IMR-90 (cell line): ENCODE data around the gene ARSB. TPM values are rescaled to one million over a fixed set of nuclear protein-coding genes. Genes with fewer than 3 reads are reported as not detected.

Experiments used
- ATAC-seq: fragments of 200-7000 bp; cut with Tn5 transposase; 2 replicates; pipeline ENCODE4 v1.9.1; 2020; ENCODE audit warnings: low read depth, mild to moderate bottlenecking, moderate library complexity
- BruUV-seq: library from RNA; stranded (reverse); fragments of 400-500 nt; replicated peaks from 2 replicates; lab custom pipeline; 2021; lab: Mats Ljungman, UMichigan
- CTCF ChIA-PET: fragments of 300-600 bp; formaldehyde crosslinking; extraction: SDS; loops from one replicate; lab custom pipeline; 2021; ENCODE audit warnings: antibody characterized with exemption; lab: Yijun Ruan, JAX
- POLR2A ChIA-PET: fragments of 300-600 bp; sonication (Branson Sonifier 250); formaldehyde crosslinking; loops from one replicate; lab custom pipeline; 2022; ENCODE audit warnings: antibody characterized with exemption; ENCODE audit not compliant: unreplicated experiment; lab: Charles Lee
- DNase-seq: peaks from one replicate; pipeline ENCODE4 v3.0.0; 2013
- H2AFZ ChIP-seq: replicated peaks from 2 replicates; pipeline ENCODE3; 2013; ENCODE audit warnings: low read length, mild to moderate bottlenecking; ENCODE audit not compliant: poor library complexity
- H2AK5ac ChIP-seq: 2 replicates; pipeline ENCODE4 v1.6.1; 2013; ENCODE audit warnings: low read depth, low read length, inconsistent platforms
- H2AK9ac ChIP-seq: replicated peaks from 2 replicates; pipeline ENCODE3; 2013; ENCODE audit warnings: mild to moderate bottlenecking, low read depth, low read length, moderate library complexity; ENCODE audit not compliant: poor library complexity
- H2BK120ac ChIP-seq: 2 replicates; pipeline ENCODE4 v1.6.1; 2013; ENCODE audit warnings: low read depth, low read length, inconsistent platforms
- H2BK15ac ChIP-seq: 3 replicates; pipeline ENCODE4 v1.6.1; 2013; ENCODE audit warnings: low read depth, low read length, inconsistent platforms
- H2BK20ac ChIP-seq: 2 replicates; pipeline ENCODE4 v1.6.1; 2013; ENCODE audit warnings: low read depth, mild to moderate bottlenecking, inconsistent platforms, low read length, moderate library complexity
- H2BK5ac ChIP-seq: 2 replicates; pipeline ENCODE4 v1.6.1; 2013; ENCODE audit warnings: mild to moderate bottlenecking, low read depth, low read length, inconsistent platforms; ENCODE audit not compliant: poor library complexity, severe bottlenecking
- H3K14ac ChIP-seq: replicated peaks from 2 replicates; pipeline ENCODE4 v1.6.1; 2013; ENCODE audit warnings: low read depth, low read length, inconsistent platforms
- H3K18ac ChIP-seq: 2 replicates; pipeline ENCODE4 v1.6.1; 2013; ENCODE audit warnings: low read depth, low read length, control low read depth
- H3K23ac ChIP-seq: 2 replicates; pipeline ENCODE4 v1.6.1; 2013; ENCODE audit warnings: low read depth, low read length, inconsistent platforms
- H3K27ac ChIP-seq: 2 replicates; pipeline ENCODE4 v1.5.1; 2013; ENCODE audit warnings: mild to moderate bottlenecking, control low read depth, low read length; ENCODE audit not compliant: insufficient read depth
- H3K27me3 ChIP-seq: 2 replicates; pipeline ENCODE4 v1.6.1; 2013; ENCODE audit warnings: low read length; ENCODE audit not compliant: control insufficient read depth, insufficient read depth
- H3K36me3 ChIP-seq: 2 replicates; pipeline ENCODE4 v1.6.1; 2013; ENCODE audit warnings: low read length, mixed read lengths; ENCODE audit not compliant: control insufficient read depth, insufficient read depth
- H3K4ac ChIP-seq: 2 replicates; pipeline ENCODE4 v1.6.1; 2013; ENCODE audit warnings: low read depth, low read length, inconsistent platforms
- H3K4me1 ChIP-seq: 2 replicates; pipeline ENCODE4 v1.6.1; 2013; ENCODE audit warnings: low read length, mixed read lengths; ENCODE audit not compliant: control insufficient read depth, insufficient read depth
- H3K4me2 ChIP-seq: 2 replicates; pipeline ENCODE4 v1.6.1; 2013; ENCODE audit warnings: low read depth, mild to moderate bottlenecking, control low read depth, low read length, moderate library complexity
- H3K4me3 ChIP-seq: 2 replicates; pipeline ENCODE4 v1.5.1; 2013; ENCODE audit warnings: low read depth, mild to moderate bottlenecking, control low read depth, low read length, moderate library complexity; ENCODE audit not compliant: insufficient read depth
- H3K56ac ChIP-seq: 2 replicates; pipeline ENCODE4 v1.6.1; 2013; ENCODE audit warnings: low read length, inconsistent platforms; ENCODE audit not compliant: insufficient read depth; ENCODE audit errors: extremely low read depth
- H3K79me1 ChIP-seq, 2 experiments: 2 replicates each; pipeline ENCODE4 v1.6.1; 2013; ENCODE audit warnings: low read length in 2 of 2, inconsistent platforms in 1 of 2, low read depth in 1 of 2
- H3K9ac ChIP-seq: 2 replicates; pipeline ENCODE4 v1.6.1; 2013; ENCODE audit warnings: low read depth, low read length, control low read depth
- H3K9me1 ChIP-seq: 2 replicates; pipeline ENCODE4 v1.6.1; 2013; ENCODE audit warnings: low read length, inconsistent platforms; ENCODE audit not compliant: insufficient read depth
- H3K9me3 ChIP-seq: 2 replicates; pipeline ENCODE4 v1.6.1; 2013; ENCODE audit warnings: low read length; ENCODE audit not compliant: control insufficient read depth, insufficient read depth
- H4K20me1 ChIP-seq: 2 replicates; pipeline ENCODE4 v1.6.1; 2013; ENCODE audit warnings: low read length, inconsistent platforms; ENCODE audit not compliant: insufficient read depth
- H4K5ac ChIP-seq: 2 replicates; pipeline ENCODE4 v1.6.1; 2013; ENCODE audit warnings: mild to moderate bottlenecking, low read depth, low read length, control low read depth
- H4K8ac ChIP-seq, 2 experiments: 2 replicates each; pipeline ENCODE4 v1.6.1; 2013; ENCODE audit warnings: low read depth in 2 of 2, low read length in 2 of 2, control low read depth in 1 of 2, inconsistent platforms in 1 of 2
- H4K91ac ChIP-seq: 2 replicates; pipeline ENCODE4 v1.6.1; 2013; ENCODE audit warnings: low read depth, low read length, inconsistent platforms; ENCODE audit not compliant: insufficient read depth
- BHLHE40 ChIP-seq: fragments of 150-350 bp; IDR thresholded peaks from 2 replicates; pipeline ENCODE4 v1.6.1; 2016; ENCODE audit warnings: mild to moderate bottlenecking, low read depth, low read length
- CEBPB ChIP-seq: IDR thresholded peaks from 2 replicates; pipeline ENCODE4 v1.6.1; 2012; ENCODE audit warnings: low read depth, low read length, improper control_type of control experiment
- CHD1 ChIP-seq: IDR thresholded peaks from 2 replicates; pipeline ENCODE4 v1.6.1; 2012; ENCODE audit warnings: low read depth, low read length, improper control_type of control experiment
- CTCF ChIP-seq: conservative IDR thresholded peaks from 2 replicates; pipeline ENCODE4 v1.5.1; 2012; ENCODE audit warnings: mild to moderate bottlenecking, low read depth, low read length, improper control_type of control experiment
- ELK1 ChIP-seq: fragments of 150-350 bp; IDR thresholded peaks from 2 replicates; pipeline ENCODE4 v1.6.1; 2016; ENCODE audit warnings: low read depth, mild to moderate bottlenecking, low read length, moderate library complexity, borderline replicate concordance
- FOS ChIP-seq: fragments of 150-350 bp; IDR thresholded peaks from 2 replicates; pipeline ENCODE4 v1.6.1; 2016; ENCODE audit warnings: low read depth, low read length
- MAFK ChIP-seq: IDR thresholded peaks from 2 replicates; pipeline ENCODE4 v1.6.1; 2012; ENCODE audit warnings: low read depth, low read length, improper control_type of control experiment
- MAZ ChIP-seq: IDR thresholded peaks from 2 replicates; pipeline ENCODE4 v1.6.1; 2012; ENCODE audit warnings: low read depth, mild to moderate bottlenecking, low read length, improper control_type of control experiment, moderate library complexity, borderline replicate concordance
- MXI1 ChIP-seq: IDR thresholded peaks from 2 replicates; pipeline ENCODE4 v1.6.1; 2012; ENCODE audit warnings: low read depth, mild to moderate bottlenecking, low read length, moderate library complexity, borderline replicate concordance
- NFE2L2 ChIP-seq: fragments of 150-350 bp; IDR thresholded peaks from 2 replicates; pipeline ENCODE4 v1.6.1; 2016; ENCODE audit warnings: low read depth, mild to moderate bottlenecking, low read length
- POLR2A ChIP-seq: IDR thresholded peaks from 2 replicates; pipeline ENCODE4 v1.6.1; 2012; ENCODE audit warnings: mild to moderate bottlenecking, low read depth, low read length
- RAD21 ChIP-seq: IDR thresholded peaks from 2 replicates; pipeline ENCODE4 v1.6.1; 2012; ENCODE audit warnings: low read length, improper control_type of control experiment
- RCOR1 ChIP-seq: IDR thresholded peaks from 2 replicates; pipeline ENCODE4 v1.6.1; 2012; ENCODE audit warnings: mild to moderate bottlenecking, low read length, improper control_type of control experiment; ENCODE audit not compliant: insufficient replicate concordance
- RFX5 ChIP-seq: IDR thresholded peaks from 2 replicates; pipeline ENCODE4 v1.8.0; 2012; ENCODE audit warnings: low read depth, mild to moderate bottlenecking, low read length, moderate library complexity
- SMC3 ChIP-seq: fragments of 150-350 bp; IDR thresholded peaks from 2 replicates; pipeline ENCODE4 v1.6.1; 2016; ENCODE audit warnings: low read depth, mild to moderate bottlenecking, antibody characterized with exemption, low read length, moderate library complexity
- USF2 ChIP-seq: fragments of 150-350 bp; IDR thresholded peaks from 2 replicates; pipeline ENCODE4 v1.6.1; 2017; ENCODE audit warnings: mild to moderate bottlenecking, antibody characterized with exemption, low read length, low read depth
- WGBS, 2 experiments: methylation state at CpG; one replicate each; pipeline versions ENCODE4 v1.1.5 to v1.1.7; 2013; ENCODE audit warnings: missing lambda C conversion rate in 2 of 2; ENCODE audit not compliant: insufficient read length in 1 of 2; ENCODE audit errors: extremely low coverage in 2 of 2; 5-methylcytosine and 5-hydroxymethylcytosine counted together
- dilution Hi-C: fragments of 300-500 bp; cut with HindIII; formaldehyde crosslinking; loops from one replicate; pipeline ENCODE4 v1.14.3; 2018; ENCODE audit warnings: low sequenced_read_pairs; ENCODE audit not compliant: unreplicated experiment
- in situ Hi-C: fragments of 300-500 bp; cut with MboI; formaldehyde crosslinking; loops from 3 replicates; pipeline ENCODE4 v1.14.3; 2019; ENCODE audit warnings: low sequenced_read_pairs, inconsistent platforms, mixed read lengths
- intact Hi-C: fragments of 100-400 bp; cut with micrococcal nuclease; formaldehyde crosslinking; loops from 2 replicates; pipeline ENCODE4 v1.10.0; 2022
- polyA plus RNA-seq, 3 experiments: library from polyadenylated mRNA; depleted of rRNA; stranded (reverse); fragments of >200 nt; gene quantifications; 2 replicates each; pipeline ENCODE4 v1.2.3, GENCODE V29; 2012; ENCODE audit warnings: low replicate concordance in 1 of 3
- total RNA-seq: library from RNA; depleted of rRNA; stranded (reverse); fragments of >200 nt; gene quantifications from 2 replicates; pipeline ENCODE4 v1.2.3, GENCODE V29; 2012

The ARSB gene
- total and polyA plus RNA-seq, 2 of the 4 experiments (the other 2 are of a cell fraction) = 16.0 to 16.3 TPM

- Histone ChIP-seq H3K4me2 (no peak overlapping the region), H3K56ac (no peak overlapping the region), H2AFZ (no peak overlapping the region), H3K23ac (no peak overlapping the region), H3K4ac (no peak overlapping the region), H2BK20ac (no peak overlapping the region), H2BK15ac (no peak overlapping the region), H3K4me3 (no peak overlapping the region), H3K36me3 (no peaks in the 10 kb centered on the region), H3K79me1 (no peaks in the 10 kb centered on the region; a peak in 1 of 4 replicates), H3K27ac (no peak overlapping the region), H3K27me3 (no peaks in the 10 kb centered on the region), H2BK120ac (no peak overlapping the region), H2AK5ac (no peak overlapping the region), H2AK9ac (no peak overlapping the region), H4K8ac (no peak overlapping the region), H3K18ac (no peak overlapping the region), H2BK5ac (no peak overlapping the region), H4K20me1 (no peaks in the 10 kb centered on the region), H3K9me1 (no peaks in the 10 kb centered on the region), H3K14ac (no peak overlapping the region), H3K9ac (no peak overlapping the region), H4K5ac (no peak overlapping the region), H3K4me1 (peaks cover 4% of the 10 kb centered on the region), H4K91ac (no peak overlapping the region), H3K9me3 (no peaks in the 10 kb centered on the region)
- intact Hi-C loops = loop anchor here (10.0 kb wide), 1 partner anchor 46 kb away; no protein-coding TSS in a partner anchor
- in situ Hi-C loops = no loop called here
- TF ChIP-seq CEBPB (no peak), BHLHE40 (no peak), CTCF (no peak), RCOR1 (no peak), RFX5 (no peak), CHD1 (no peak), RAD21 (no peak), USF2 (no peak), ELK1 (no peak), NFE2L2 (no peak), MXI1 (no peak), POLR2A (no peak), MAFK (no peak), MAZ (no peak), FOS (no peak), SMC3 (no peak)
- ATAC-seq = no peak
- WGBS, 2 experiments = 100% methylated on average over 1 of the region's 3 CpGs; no CpG with 5 or more reads in 1 of the 2 experiments
- BruUV-seq = no TSS peak
- ChIA-PET POLR2A (no interaction called here), CTCF (no interaction called here)
- dilution Hi-C loops = no loop called here
- no peak for DNase-seq
Observed at GRCh38 chr5:78838753-78839152, 146.4 kb downstream of the ARSB start.
